HCEC 1CT (cell line): Measurements from ENCODE around the gene C14orf93.
"Not testable (repeated sequence)": the region's sequence is repeated elsewhere in the genome, so short reads cannot be mapped to it uniquely, and the experiment has no call there.

Source experiments
- DNase-seq: peaks from one replicate; pipeline ENCODE4 v3.0.0-alpha.2; 2017

The C14orf93 gene

GRCh38 chr14:23020143-23021128 is 10.5 kb upstream of the C14orf93 start:
- DNase-seq = no peak

DNA sequence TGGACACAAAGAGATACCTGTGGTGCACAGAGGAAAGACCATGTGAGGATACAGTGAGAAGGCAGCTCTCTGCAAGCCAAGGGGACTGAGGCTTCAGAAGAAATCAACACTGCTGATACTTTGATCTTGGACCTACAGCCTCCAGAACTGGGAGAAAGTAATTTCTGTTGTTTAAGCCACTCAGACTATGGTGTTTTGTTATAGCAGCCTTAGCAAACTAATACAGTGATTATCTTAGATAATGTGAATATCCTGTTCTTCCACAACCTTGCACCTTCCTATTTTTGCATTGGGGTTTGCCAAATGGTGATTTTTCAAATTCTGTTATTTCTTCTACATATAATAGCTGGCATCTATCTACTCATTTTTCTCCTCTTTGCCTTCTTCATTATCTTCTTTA is 8.2 kb upstream of the C14orf93 start:
- DNase-seq = no peak

GRCh38 chr14:23017091-23017490 is 7.1 kb upstream of the C14orf93 start:
- DNase-seq = no peak

- no peak for DNase-seq
These were observed 5.7 kb upstream of the C14orf93 start for GRCh38 chr14:23015618-23016017.

DNA sequence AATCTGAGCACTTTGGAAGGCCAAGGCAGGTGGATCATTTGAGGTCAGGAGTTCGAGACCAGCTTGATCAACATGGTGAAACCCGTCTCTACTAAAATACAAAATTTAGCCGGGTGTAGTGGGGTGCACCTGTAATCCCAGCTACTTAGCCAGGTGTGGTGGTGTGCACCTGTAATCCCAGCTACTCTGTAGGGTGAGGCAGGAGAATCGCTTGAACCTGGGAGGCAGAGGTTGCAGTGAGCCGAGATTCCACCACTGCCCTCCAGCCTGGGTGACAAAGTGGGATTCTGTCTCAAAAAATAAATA is 3.8 kb upstream of the C14orf93 start:
- not testable (repeated sequence) for DNase-seq

- DNase-seq = no peak
These were observed 3.3 kb upstream of the C14orf93 start for GRCh38 chr14:23013054-23013748.

DNA sequence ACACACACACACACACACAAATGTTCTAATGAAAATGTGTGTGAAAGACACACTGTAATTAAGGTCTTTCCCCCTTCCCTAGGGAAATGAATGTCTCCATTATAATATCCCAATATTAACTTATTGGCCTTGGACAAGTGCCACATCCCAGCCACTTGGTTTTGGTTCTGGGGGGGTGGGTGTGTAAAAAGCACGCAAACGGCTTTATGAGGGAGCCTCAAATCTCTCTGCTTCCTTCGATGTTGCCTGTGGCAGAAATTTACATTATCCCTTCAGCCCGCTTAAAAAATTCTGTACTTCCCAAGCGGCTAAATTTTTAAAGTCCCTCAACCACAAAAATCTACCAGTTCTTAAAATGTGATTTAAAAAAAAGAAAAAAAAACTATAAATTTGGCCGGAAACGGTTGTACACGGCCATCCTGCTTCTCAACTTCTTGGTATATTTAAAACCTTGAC is 432 bp downstream of the C14orf93 start:
- no peak for DNase-seq

DNA sequence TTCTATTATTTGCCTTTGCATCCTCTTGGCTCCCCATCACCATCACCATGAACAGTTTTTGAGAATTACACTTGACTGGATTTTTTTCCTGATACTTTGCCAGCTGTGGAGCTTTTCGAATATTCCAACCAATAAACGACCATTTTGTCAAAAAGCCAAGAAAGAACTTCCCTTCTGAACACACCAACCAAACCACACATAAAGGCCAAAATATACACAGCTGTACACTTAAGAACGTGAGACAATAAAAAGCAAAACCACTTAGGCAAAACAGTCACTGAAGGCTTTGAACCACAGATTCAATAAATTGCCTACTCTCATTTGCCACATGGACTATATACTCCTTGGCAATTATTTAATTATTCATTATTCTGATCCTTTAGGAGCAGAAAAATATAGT is 1.1 kb downstream of the C14orf93 start:
- no peak for DNase-seq

DNA sequence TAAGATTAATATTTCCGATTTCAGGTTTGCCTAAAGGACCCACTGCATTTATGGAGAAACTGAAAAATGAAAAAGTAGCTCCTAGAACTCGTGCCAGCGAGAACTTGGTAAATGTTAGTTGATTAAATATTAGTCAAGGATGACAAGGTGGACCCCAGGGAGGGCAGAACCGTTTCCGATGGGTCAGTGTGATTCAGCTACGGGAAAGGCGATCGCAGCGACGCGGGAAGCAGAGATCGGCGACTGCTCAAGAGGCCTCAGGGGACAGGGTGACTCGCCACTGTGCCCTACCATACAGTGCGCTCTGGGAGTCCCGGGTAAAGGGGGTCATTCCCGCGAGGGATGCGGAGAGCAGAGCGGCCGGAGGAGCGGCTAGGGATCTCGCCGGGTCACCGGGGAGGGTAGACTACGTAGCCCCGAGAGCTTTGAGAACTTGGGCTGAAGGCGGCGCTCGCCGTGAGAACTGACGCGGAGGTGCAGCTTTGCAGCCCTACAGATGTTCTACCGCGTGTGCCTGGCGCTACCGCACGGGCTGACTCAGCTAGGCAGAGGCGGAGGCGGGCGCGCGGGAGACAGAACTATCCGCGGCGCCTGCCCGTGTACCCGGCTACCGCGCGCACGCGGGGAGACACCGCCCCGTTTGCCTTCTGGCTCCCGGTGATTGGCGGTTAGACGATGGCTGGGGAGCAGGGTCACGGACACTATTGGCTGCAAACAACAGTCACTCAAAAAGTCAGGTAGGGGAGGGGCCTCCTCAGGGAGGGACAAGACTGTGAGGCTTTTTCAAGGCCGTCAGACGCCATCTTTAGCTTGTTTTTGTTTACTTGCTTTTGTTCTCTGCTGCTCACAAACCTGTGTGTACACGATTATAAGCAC is 3.2 kb downstream of the C14orf93 start:
- peak; percentile 97 for DNase-seq

GRCh38 chr14:23006188-23006534 is 3.8 kb downstream of the C14orf93 start:
- no peak for DNase-seq

- DNase-seq = peak; percentile 26
These were observed 4.3 kb downstream of the C14orf93 start for GRCh38 chr14:23005451-23006187.

DNA sequence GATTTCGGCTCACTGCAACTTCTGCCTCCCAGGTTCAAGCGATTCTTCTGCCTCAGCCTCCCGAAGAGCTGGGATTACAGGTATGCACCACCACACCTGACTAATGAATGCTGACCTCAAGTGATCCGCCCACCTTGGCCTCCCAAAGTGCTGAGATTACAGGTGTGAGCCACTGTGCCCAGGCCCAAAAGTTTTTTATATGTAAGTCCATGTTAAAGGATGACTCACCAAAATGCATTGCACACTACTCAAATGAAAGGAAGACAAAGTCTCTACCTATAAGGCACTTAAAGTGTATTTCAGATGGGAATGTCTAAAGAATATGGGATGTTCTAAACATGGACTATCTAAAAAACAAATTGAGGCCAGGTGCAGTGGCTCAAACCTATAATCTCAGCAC is 5.7 kb downstream of the C14orf93 start:
- not testable (repeated sequence) for DNase-seq

DNA sequence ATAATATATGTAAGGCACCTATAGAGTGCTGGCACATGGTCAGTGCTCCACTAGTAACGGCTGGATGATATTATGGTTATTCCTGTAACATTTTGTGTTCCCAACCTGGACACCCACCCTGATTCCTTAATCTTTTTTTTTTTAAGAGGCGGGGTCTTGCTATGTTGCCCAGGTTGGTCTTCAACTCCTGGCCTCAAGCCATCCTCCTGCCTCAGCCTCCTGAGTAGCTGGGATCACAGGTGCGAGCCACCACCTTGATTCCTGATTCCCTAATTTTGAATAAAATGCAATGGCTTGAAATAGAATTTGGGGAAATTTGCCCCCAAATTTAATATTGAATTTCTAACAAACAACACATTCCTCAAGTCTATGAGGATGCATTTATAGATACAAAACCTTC is 7.4 kb downstream of the C14orf93 start:
- DNase-seq = no peak

- no peak for DNase-seq
These were observed 9.1 kb downstream of the C14orf93 start for GRCh38 chr14:23000860-23001259.

GRCh38 chr14:22998329-22999012 is 11.5 kb downstream of the C14orf93 start:
- DNase-seq = no peak

DNA sequence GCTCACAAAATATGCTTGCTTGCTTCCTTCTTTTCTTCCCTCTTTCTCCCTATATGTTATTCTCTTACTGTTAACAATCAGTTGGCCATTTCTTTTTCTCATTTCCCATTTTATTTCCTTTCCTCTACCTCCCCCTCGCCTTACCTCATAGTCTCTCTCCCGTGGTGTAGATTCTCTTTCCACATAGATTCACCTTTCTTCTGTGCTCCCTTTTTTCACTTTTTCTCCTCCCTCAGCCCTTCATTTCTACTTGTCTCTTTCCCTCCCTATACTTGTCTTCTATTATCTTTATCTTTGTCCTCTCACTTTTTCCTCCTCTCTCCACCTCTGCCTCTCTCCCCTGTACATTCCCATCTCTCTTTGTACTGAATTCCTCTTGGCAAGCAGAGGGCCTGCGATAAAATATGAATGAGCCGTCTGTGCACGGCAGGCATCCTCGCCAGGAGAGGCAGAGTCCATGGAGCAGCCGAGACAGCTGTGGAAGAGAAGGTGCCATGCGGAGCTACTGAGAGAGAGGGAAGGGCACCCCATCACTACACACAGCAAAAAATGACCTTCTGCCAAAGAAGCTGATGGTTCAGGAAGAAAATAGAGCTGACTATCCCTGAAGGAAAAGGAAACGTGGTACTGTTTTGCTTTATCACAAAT is 12.1 kb downstream of the C14orf93 start:
- no peak for DNase-seq

DNA sequence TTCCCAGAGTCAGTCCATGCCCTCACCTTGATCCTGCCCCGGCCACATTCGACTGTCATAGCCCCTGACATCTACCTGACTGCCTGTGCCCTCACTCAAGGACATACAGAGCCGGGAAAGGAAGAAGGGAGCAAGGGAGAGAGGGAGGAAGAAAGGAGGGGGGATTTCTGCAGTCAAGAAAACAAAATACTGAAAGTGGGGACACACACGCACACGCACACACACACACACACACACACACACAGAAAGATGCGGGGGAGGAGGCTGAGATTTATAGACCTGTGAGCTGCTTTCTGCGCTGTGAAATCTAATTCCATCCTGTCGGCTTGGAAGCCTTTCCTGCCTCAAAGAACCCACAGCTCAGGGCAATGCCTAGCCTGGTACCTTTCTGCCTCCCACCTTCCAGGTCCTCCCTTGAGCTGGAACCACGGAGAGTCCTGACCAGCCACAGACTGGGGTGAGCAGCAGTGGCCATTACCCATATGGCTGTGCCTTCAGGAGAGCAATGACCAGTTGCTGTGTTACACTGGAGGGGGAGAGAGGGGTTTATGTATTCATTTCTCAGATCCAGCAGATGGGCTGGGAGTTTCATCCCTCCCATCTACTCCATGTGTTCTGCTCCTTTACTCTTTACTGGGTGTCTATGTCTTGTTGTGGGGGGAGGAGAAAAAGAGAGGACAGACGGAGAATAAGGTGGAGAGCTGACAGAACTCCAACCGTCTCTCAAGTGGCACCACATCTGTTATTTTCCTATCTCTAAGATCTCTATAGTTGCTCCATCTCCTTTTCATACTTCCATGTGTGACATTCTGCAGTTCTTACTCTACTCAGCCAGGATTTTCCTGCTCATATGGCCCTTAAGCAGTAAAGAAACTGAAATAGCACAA is 12.9 kb downstream of the C14orf93 start:
- no peak for DNase-seq

DNA sequence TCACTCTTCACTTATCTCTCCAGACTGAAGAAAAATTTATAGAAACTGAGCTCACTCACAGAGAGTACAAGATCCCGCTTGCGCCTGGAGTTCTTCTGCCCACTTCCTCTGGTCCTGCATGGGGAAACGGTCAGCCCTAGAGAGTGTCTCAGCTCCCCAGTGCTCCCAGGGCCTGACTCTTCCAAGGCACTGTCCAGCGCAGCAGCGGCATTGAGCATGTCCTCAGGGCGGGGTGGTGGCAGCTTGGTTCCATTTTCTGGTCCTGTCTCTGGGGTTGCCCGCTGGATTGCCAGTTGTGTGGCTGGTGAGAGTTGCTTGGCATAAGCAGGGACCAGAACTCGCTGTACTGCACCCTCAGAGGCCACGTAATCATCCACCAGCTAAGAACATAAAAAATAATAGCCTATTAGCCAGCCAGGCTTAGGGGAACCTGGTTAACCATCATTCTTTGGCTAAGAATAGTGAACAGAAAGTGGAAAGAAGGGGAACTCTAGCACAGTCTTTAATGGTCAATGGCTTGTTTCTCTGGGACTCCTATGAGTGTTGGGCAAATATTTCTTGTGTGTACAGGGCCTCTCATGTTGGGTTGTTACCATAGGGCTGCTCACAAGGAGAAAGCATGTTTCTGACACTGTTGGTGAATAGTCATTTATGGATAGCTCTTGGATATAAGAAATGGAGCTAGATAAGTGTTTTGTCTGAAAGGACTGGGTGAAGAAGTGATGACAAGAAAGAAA is 13.9 kb downstream of the C14orf93 start:
- DNase-seq = no peak

GRCh38 chr14:22994762-22995275 is 15.1 kb downstream of the C14orf93 start:
- DNase-seq = peak; percentile 59
